Stimulated activated CD4-positive, alpha-beta T cell treated with anti-CD3 and anti-CD28 coated beads, Interleukin-12 subunit alpha, Interleukin-12 subunit beta, amount 100 ng/mL, for 48 hours (primary cell): Measurements from ENCODE around the gene SYNJ1.

ENCODE experiments used
- DNase-seq, 3 donors: peaks; one replicate each; pipeline ENCODE4 v3.0.0-alpha.2; 2020; ENCODE audit warnings: low read depth in 2 of 3, low spot score in 1 of 3

Gene SYNJ1

DNA sequence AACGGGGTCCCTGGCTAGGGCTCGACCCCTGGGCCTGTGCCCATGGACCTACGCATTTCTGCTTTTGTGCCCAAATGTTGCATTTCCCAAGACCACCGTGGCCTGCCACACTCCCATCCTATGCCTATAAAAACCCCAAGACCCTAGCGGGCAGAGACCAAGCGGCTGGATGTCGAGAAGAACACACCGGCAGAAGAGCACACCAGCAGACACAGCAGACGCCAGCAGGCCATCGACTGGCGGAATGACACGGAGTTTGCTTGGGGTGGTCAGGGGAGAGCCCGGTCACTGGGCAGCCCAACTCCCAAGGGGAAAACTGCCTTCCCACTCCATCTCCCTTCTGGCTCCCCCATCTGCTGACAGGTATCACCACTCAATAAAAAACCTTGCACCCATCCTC, 146.9 kb downstream of the SYNJ1 start:
- DNase-seq: no peak
